A549 (cell line): ENCODE results near the gene NOX3.

Source experiments
- CTCF ChIP-seq: fragments of >200 bp; sonication (Bioruptor Twin); formaldehyde crosslinking; IDR thresholded peaks from 3 replicates; pipeline ENCODE4 v1.5.1; 2016
- ELK1 ChIP-seq: fragments of 150-350 bp; IDR thresholded peaks from 2 replicates; pipeline ENCODE4 v1.6.1; 2014; ENCODE audit warnings: low read depth, mild to moderate bottlenecking, low read length
- KDM5A ChIP-seq: fragments of 200-600 bp; sonication (generic); IDR thresholded peaks from 2 replicates; pipeline ENCODE4 v1.6.1; 2016; ENCODE audit warnings: antibody characterized with exemption, mild to moderate bottlenecking
- NR3C1 ChIP-seq: fragments of >200 bp; sonication (Bioruptor Twin); formaldehyde crosslinking; IDR thresholded peaks from 3 replicates; pipeline ENCODE4 v1.6.1; 2017
- POLR2A ChIP-seq: IDR thresholded peaks from 2 replicates; pipeline ENCODE4 v1.6.1; 2012; ENCODE audit warnings: mild to moderate bottlenecking, low read length
- RFX5 ChIP-seq: fragments of 450-650 bp; IDR thresholded peaks from 2 replicates; pipeline ENCODE4 v1.7.1; 2014; ENCODE audit warnings: antibody characterized with exemption, mild to moderate bottlenecking, moderate library complexity

- TF ChIP-seq ELK1 (no peak), KDM5A (no peak), POLR2A (no peak), CTCF (no peak), NR3C1 (no peak), RFX5 (no peak)
These were observed 6.0 kb downstream of the NOX3 start for GRCh38 chr6:155449450-155450239.
